Activated CD4-positive, alpha-beta T cell treated with anti-CD3 and anti-CD28 coated beads for 24 hours (primary cell): ENCODE data around the gene AGRN.
"Not testable (repeated sequence)": the region's sequence is repeated elsewhere in the genome, so short reads cannot be mapped to it uniquely, and the experiment has no call there.

ENCODE experiments used
- DNase-seq, 2 donors: peaks; one replicate each; pipeline ENCODE4 v3.0.0-alpha.2; 2020; ENCODE audit warnings: low read depth in 2 of 2

AGRN gene

DNA sequence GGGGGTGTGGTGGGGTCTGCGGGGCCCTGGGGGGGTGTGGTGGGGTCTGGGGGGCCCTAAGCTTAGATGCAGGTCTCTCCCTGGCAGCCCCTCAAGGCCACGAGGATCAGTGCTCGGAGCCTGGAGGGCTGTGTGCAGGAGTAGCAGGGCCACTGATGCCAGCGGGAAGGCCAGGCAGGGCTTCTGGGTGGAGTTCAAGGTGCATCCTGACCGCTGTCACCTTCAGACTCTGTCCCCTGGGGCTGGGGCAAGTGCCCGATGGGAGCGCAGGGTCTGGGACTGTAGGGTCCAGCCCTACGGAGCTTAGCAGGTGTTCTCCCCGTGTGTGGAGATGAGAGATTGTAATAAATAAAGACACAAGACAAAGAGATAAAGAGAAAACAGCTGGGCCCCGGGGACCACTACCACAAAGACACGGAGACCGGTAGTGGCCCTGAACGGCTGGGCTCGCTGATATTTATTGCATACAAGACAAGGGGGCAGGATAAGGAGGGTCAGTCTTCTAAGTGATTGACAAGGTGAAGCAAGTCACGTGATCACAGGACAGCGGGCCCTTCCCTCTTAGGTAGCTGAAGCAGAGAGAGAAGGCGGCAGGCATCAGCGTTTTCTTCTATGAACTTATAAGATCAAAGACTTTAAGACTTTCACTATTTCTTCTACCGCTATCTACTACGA is 45.5 kb downstream of the AGRN start:
- no peak for DNase-seq

DNA sequence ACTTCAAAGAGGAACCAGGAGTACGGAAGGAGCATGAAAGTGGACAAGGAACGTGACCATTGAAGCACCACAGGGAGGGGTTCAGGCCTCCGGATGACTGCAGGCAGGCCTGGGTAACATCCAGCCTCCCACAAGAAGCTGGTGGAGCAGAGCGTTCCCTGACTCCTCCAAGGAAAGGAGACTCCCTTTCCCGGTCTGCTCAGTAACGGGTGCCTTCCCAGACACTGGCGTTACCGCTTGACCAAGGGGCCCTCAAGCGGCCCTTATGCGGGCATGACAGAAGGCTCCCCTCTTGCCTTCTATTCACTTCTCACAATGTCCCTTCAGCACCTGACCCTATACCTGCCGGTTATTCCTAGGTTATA is 46.0 kb downstream of the AGRN start:
- not testable (repeated sequence) for DNase-seq

DNA sequence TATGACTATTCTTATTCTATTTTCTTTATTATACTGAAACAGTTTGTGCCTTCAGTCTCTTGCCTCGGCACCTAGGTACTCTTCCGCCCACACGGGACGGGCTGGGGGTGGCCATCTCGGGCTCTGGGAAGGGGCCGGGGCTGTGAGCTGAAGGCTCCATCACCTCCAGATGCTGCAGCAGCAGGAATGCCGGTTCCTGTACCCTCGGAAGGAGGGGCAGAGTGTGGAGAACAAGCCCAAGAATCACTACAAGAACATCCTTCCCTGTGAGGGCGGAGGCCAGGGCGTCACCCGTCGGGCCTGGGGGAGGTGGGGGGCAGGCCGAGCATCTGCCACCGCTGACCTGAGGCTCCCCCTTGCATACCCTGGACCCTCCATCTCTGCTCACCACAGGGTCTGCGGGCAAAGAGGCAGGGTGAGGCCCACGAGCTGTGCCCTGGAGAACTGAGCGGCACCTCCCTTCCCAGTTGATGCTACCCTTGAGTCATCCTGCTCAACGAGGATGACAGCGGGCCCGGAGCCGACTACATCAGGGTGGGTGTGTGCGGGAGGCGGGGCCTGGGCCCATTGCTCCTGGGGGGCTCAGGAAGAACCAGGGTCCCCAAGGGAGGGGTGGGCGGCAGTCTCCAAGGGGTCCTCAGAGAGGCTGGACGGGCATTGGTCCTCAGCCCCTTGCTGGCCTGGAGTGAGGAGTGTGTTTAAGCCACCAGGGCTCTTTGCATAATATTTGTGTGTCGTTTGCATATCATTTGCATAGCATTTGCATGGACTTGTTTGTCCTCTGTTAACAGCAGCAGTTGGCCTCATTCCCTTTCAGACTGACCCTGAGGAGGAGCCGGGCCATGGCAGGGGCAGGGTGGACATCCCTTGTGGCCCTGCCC is 46.7 kb downstream of the AGRN start:
- no peak for DNase-seq

DNA sequence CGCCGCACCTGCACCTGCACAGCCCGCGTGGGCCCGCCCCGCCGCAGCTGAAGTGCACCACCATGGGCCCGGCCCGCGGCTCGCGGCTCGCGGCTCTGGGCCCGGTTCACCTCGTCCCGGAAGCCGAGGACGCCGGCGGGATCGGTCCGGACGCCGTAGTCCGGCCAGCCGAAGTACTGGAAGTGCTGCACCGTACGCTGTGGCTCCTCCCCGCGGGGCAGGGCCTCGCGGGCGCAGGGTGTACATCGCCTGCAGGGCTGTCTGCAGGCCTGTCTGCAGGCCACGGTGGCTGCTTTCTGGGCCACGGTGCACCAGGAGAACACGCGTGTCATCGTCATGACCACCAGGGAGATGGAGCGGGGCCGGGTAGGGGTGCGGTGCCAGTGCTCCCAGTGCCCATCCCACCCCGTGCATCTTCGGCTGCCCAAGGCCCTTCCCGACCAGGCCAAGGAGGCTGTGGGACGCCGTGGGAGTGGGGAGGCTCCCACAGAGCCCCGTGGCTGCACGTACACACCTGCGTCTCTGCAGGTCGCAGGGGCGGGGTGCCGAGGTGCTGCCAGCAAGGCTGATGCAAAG is 47.5 kb downstream of the AGRN start:
- no peak for DNase-seq

DNA sequence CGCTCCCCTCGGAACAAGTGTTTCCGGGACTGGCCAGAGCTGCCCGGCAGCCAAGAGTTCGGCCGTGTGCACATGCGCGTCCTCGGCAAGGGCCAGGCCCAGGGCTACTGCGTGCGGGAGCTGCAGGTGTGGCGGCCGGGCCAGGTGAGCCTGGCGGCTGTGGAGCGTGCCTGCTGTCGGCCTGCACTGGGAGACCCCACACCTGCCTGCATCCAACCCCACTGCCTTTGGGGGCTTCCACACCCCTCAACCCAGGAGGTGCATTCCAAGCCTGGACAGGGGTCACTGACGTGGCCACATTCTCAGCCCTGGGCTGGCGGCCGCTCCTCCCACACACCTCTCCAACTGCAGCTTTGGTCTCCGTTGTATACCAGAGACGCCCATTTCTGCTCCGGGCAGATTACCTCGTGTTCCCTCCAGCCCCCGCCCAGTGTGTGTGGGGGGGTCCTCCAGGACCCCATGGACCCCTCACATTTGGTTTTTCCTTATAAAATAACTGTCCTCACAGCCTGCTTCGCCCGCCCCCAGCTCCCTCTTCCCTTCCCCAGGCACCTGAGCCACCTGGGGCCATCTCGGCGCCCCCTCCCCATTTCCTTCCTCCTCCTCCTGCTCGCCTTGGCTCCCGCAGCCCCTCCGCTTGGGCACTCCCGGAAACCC is 48.1 kb downstream of the AGRN start:
- DNase-seq, result no peak

DNA sequence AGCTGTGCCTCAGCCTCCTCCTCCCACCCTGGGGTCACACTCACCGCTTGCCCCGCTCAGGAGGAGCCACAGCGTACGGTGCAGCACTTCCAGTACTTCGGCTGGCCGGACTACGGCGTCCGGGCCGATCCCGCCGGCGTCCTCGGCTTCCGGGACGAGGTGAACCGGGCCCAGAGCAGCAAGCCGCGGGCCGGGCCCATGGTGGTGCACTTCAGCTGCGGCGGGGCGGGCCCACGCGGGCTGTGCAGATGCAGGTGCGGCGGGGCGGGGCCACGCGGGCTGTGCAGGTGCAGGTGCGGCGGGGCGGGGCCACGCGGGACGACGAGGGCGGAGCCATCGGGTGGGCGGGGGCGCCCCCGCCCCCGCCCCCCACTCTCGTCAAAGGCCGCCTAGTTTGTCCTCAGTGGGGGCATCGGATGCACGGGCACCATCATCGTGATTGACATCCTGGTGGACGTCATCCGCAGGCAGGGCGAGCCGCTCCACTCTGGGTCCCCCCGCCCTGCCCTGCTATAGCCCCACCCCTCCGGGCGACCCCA is 48.7 kb downstream of the AGRN start:
- no peak for DNase-seq

DNA sequence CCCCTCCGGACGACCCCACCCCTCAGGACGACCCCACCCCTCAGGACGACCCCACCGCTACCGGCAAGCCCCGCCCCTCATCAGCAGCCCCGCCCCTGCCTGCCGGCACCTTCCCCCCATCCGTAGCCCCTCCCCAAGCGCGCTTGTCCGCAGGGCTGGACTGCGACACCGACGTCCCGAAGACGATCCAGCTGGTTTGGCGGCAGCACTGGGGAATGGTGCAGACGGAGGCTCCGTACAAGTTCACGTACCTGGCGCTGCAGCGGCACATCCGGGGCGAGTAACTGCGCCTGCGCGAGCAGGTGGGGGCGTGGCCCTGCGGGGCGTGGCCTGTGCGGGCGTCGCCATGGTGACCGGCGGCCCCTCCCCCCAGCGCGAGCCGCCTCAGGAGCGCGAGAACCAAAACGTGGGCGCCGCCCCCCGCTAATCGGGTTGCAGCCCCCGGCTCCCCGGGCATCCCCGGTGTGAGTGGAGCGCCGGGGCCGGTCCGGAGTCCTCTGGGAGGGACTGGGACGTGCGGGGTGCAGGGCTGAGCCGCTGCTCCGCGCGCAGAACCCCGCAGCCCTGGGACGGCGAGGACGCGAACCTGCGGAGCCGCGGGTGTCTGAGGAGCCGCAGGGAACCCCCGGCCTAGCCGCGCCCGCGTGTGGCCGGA is 49.3 kb downstream of the AGRN start:
- DNase-seq, result peak; percentile 82 to 86

DNA sequence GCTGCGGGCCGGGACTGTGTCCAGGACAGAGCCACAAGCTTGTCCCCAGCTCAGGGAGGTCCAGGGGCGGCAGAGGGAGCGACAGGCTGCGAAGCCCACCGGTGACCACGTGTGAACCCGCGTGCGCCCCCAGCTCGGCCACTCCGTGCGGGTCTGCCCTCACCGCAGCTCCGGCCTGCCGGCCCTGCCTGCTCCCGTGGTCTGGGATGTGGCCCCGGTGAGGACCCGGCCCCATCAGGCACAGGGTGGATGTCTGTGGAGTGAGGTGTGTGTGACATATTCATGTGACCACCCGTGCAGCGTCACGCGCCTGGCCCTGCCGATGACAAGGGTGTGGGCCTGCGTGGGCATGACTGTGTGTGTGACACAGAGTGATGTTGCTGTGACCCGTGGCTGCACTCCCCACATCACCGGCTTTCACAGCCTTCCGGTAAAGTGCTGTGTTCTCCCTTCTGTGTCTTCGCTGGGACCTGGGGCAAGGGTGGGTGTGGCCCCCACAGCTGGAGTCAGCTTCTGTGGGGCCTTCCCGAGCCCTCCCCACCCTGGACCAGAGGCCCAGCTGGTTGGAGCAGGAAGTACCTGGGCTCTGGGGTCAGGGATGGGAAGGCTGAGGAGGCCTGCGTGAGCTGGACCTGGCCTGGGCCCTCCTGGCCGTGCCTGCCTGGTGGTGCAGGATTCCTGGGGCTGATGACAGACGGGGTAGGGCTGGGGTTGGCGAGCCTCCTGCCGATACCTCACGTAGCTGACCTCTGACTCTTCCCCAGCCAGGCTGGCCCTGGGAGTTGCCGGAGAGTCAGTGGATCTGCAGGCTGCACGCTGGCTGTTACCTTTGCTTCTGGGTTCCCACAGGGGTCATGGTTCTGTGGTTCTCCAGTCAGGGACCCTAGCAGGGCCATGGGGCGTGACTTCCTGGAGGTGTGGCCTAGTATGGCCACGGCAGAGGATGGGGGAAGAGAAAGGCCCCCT is 50.1 kb downstream of the AGRN start:
- no peak for DNase-seq

DNA sequence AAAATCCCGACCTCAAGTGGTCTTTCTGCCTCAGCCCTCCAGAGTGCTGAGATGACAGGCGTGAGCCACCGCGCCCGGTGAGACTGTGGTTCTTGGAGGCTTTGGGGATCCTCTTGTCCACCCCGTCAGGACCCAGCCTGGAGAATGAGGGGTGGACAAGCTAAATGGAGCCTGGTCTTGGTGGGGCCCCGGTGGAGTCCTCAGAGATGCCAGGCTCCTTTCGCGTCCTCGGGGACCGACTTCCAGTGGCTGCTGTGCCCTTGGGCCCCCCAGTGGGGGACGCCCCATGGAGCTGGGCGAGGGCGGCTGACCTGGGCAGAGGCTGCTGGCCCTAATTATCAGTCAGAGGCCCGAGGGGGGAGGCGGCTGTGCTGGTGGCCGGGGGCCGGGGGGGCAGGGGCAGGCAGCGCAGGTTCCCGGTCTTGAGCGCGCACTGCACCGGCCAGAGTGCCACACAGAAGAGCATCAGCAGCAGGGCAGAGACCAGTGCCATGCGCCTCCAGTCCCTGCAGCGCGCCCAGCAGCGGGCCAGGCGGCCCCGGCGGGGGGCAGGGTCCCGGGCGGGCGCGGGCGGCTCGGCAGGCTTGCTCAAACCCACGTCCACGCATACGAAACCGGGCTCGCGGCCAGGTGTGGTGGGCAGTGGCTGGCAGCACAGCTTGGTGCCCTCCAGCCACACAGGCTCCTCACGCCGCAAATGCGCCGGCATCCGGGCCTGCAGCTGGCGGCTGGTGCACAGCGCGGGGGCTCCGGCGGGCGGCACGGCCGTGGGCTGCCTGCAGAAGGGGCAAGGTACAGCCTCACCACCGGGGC is 51.8 kb downstream of the AGRN start:
- DNase-seq, result no peak

DNA sequence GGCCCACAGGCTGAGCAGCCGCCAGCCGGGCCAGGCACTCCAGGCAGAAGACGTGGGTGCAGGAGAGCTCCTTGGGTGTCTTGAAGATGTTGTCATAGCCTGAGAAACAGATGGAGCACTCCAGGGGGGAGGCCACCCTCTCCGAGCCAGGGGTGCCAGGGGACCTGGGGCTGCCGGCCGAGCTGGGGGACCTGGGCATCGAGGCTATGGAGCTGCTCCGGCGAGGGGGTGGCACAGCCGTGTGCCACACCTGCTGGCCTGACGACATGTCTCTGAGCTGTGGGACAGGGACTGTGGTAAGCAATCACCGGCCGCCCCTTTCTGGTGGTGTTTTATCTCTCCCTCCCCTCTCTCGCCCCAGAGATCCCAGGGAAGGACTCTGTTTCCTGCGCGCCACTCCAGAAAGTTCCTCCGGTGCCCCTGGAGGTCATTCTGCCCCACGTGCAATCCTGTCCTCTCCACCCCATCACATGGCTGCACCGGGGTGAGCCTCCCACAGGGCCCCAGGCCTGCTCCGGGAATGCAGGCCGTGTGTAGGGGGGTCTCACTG is 52.5 kb downstream of the AGRN start:
- DNase-seq, result no peak

DNA sequence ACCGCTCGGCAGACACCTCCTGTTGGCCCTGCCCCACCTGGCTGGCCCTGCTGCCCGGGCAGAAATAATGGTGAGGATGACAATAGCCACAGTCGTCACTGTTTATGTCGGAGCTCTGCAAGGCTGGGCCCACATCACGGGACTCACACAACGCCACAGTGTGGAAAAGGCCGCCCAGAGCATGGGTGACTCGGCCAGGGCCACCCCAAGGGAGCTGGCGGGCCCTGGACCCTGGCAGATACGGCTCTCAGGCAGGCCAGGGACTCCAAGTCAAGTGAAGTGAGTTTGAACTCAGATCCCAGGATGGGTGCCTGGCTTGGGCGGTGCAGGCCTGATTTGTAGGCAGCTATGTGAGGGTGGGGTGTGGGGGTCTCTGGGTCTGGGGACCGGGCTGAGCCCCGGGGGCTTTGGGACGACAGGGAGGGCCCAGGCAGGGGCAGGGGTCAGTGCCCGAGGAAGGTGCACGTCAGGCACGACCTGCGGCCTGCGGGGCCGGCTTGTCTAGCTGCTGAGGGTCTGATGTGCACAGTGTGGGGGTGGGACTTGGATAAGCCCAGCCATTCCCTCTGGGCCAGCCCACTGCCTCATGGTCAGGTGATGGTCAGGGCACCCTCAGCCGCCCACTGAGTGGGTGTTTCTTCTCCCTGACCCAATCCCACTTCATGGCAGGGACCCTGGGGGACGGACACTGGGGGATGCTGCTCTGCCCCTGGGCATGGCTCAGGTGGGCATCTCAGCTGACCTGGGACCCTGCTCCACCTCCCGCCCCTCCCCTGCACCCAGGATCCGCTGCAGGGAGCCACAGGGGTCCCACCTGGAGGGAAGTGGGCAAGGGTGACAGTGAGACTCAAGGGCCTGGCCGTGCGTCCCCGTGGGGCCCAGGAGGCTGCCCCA is 53.2 kb downstream of the AGRN start:
- DNase-seq, result no peak

DNA sequence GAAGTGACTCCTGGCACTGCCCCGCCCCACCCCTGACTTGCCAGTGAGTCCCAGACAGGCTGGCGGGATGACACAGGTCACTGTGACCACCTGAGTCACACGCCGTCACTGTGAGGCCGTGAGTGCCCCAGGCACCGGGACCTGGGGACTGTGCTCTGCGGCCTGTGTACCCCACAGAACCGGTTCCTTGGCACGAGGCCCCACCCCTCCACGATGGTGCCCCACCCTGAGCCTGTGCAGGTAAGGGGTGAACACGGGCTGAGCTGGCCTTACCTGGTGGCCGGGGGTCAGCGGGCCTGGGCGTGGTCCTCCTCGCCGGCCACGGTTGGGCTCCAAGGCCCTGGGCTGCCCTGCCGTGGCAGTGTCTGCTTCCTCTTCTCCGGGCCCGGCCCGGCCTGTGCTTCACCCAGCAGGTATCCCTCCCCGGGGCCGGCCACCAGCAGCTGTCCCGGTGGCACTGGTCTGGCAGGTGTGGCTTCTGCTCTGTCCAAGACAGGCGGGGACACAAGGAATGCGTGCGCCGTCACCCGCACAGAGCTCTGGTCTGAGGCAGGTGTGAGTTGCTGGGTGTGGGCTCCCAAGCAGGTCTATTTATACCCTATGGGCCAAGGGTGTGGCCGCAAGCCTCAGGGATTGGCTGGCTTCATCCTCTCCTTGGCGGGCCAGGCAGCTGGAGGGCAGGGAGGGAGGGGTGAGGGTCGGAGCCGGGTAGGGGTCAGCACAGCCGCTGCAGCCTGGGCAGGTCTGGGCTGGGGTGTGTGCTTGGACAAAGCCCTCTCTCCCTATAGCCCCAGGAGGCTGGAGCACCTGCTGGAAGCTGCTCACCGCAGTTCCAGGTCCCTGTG is 54.0 kb downstream of the AGRN start, which contains the start of gene RNF223:
Gene RNF223 (minus strand): TSS at position 564 of the 845 bp plus-strand sequence. CDS start 1,740 bp downstream, outside the sequence.
- DNase-seq, result no peak

DNA sequence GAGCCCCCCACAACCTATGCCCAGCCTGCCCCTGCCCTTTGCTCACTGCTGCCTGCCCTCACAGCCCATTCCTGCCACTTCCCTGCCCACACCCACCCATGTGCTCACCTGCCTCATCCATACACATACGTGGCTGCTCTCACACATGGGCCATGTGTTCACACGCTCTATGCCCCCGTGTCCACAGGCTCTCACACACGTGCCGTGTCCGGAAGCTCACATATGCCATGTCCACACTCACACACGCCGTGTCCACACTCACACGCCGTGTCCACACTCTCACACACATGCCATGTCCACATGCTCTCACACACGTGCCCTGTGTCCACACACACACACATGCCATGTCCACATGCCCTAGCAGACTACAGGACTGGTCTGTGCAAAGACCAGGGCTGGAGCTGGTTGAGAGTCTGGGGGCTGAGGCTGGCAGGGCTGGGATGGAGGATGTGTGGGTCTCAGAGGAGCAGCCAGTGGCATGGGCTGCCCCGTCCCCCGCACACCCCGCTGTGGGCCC is 54.8 kb downstream of the AGRN start:
- no peak for DNase-seq

DNA sequence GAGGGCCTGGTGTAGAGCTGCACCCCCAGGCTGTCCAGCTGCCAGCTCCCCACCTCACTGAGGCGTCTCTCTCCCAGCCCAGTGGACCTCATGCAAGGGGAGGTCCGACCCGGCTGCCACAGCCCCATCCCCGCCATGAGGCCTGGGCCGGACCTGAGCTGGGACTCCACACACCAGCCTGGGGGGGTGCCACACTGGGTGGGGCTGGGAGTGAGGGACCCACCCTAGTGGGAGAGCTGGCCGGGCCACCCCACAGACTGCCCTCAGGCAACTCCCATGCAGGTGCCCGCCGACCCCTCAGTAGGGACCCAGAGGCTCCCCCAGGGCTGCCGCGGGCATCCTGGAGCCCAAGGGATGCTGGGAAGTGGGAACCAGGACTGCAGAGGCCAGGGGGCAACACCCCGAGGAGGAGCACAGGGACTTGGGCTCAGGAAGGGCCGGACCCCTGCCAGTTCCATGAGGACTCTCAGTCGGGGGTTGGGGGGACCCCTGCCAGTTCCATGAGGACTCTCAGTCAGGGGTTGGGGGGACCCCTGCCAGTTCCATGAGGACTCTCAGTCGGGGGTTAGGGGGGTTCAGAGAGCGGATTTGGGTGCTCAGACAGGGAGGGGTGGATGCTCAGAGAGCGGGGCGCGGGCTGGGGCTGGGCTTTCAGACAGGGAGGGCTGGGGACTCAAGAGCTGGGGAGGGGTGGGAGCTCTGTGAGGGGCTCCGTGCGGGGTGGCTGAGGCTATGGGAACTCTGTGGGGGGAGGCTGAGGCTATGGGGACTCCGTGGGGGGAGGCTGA is 55.4 kb downstream of the AGRN start:
- DNase-seq, result no peak

DNA sequence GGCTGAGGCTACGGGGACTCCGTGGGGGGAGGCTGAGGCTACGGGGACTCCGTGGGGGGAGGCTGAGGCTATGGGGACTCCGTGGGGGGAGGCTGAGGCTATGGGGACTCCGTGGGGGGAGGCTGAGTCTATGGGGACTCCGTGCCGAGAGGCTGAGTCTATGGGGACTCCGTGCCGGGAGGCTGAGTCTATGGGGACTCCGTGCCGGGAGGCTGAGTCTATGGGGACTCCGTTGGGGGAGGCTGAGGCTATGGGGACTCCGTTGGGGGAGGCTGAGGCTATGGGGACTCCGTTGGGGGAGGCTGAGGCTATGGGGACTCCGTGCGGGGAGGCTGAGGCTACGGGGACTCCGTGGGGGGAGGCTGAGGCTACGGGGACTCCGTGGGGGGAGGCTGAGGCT is 57.5 kb downstream of the AGRN start:
- not testable (repeated sequence) for DNase-seq
